Measurements from ENCODE around the gene BAIAP2L2.

The BAIAP2L2 gene

DNA sequence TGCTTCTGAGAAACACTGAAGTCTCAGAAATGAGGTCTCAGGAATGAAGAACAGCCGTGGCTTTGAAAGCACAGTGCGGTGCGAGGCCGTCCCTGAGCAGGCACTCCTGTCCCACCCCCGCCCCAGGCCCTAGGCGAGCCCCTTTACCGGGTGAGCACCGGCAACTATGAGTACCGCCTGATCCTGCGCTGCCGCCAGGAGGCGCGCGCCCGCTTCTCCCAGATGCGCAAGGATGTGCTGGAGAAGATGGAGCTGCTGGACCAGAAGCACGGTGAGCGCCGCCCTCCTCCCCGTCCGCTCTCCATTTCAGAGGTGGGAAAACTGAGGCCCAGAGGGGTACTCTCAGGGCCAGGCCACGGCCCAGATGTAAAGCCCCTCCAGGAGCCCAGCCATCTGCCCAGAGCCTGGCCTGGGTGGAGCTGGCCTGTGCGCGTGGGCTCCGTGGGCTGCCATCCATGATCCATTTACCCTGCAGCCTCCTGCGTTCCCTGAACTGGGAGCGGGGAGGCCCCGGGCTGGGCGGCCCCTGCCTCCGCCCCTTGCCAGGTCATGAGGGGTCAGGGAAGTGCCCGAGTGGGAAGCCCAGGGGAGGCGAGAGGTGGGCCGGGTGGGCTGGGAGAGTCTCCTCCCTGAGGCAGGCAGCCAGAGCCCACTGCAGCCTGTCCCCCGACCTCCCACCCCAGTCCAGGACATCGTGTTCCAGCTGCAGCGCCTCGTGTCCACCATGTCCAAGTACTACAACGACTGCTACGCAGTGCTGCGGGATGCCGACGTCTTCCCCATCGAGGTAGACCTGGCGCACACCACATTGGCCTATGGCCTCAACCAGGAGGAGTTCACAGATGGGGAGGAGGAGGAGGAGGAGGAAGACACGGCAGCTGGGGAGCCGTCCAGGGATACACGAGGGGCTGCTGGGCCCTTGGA lies 36.0 kb downstream of the BAIAP2L2 start (continued):
- TF ChIP-seq, protein P1, sequence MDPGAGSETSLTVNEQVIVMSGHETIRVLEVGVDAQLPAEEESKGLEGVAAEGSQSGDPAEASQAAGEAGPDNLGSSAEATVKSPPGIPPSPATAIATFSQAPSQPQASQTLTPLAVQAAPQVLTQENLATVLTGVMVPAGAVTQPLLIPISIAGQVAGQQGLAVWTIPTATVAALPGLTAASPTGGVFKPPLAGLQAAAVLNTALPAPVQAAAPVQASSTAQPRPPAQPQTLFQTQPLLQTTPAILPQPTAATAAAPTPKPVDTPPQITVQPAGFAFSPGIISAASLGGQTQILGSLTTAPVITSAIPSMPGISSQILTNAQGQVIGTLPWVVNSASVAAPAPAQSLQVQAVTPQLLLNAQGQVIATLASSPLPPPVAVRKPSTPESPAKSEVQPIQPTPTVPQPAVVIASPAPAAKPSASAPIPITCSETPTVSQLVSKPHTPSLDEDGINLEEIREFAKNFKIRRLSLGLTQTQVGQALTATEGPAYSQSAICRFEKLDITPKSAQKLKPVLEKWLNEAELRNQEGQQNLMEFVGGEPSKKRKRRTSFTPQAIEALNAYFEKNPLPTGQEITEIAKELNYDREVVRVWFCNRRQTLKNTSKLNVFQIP (CRISPR knock-in tag; IDR thresholded peaks at IDR 0.05; ENCODE audit: borderline replicate concordance, low read depth), result no peak
- TF ChIP-seq SNAI2 (CRISPR knock-in tag; IDR thresholded peaks at IDR 0.05) (no peak), RARB (CRISPR knock-in tag; IDR thresholded peaks at IDR 0.05) (no peak), GLIS3 (CRISPR knock-in tag; IDR thresholded peaks at IDR 0.05) (no peak)
- TF ChIP-seq, protein P2, sequence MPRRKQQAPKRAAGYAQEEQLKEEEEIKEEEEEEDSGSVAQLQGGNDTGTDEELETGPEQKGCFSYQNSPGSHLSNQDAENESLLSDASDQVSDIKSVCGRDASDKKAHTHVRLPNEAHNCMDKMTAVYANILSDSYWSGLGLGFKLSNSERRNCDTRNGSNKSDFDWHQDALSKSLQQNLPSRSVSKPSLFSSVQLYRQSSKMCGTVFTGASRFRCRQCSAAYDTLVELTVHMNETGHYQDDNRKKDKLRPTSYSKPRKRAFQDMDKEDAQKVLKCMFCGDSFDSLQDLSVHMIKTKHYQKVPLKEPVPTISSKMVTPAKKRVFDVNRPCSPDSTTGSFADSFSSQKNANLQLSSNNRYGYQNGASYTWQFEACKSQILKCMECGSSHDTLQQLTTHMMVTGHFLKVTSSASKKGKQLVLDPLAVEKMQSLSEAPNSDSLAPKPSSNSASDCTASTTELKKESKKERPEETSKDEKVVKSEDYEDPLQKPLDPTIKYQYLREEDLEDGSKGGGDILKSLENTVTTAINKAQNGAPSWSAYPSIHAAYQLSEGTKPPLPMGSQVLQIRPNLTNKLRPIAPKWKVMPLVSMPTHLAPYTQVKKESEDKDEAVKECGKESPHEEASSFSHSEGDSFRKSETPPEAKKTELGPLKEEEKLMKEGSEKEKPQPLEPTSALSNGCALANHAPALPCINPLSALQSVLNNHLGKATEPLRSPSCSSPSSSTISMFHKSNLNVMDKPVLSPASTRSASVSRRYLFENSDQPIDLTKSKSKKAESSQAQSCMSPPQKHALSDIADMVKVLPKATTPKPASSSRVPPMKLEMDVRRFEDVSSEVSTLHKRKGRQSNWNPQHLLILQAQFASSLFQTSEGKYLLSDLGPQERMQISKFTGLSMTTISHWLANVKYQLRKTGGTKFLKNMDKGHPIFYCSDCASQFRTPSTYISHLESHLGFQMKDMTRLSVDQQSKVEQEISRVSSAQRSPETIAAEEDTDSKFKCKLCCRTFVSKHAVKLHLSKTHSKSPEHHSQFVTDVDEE (CRISPR knock-in tag; IDR thresholded peaks at IDR 0.05), result no peak

DNA sequence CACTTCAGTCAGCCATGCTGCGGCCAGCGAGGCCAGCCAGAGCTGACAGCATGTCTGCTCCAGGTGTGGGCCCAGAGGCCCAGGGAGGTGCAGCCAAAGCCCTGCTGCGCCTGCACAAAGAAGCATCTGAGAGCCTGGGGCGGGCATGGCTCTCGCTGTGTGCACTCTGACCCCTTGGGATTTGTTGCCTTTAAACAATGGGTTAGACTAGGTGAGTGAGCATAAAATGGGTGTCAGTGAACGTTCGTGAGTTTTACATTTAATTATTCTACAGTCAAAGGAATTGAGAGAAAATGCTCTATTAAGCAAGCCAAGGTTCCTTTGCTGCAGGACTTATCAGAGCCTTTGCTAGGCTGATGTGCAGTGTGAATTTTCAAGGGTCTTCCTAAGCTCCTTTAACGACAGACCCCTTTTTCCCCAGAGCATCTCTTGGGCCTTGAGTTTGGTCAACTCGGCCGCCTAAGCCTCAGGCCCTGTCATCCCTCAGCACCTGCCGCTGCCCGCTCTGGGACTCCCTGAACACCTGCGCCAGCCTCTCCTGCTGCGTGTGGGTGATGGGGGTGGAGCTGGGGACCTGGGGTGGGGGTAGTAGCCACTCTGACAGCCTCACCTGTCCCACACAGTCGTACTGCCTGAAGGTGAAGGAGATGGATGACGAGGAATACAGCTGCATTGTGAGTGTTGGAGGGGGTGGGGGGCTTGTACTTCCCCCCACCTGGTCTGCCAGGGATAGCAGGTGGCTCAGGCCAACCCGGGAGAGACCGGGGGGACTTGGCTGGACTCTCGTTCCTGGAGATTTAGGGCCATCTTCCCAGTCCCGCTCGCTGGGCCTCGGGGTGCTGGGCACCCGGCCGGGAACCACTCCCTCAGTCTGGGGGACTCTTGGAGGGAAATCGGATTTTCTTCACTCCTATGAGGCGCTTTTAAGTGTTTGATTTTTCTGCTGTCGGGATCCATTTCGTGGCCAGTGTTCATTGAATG lies 37.0 kb downstream of the BAIAP2L2 start:
- TF ChIP-seq GLIS3 (CRISPR knock-in tag; IDR thresholded peaks at IDR 0.05) (no peak), ZNF70 (CRISPR knock-in tag; IDR thresholded peaks at IDR 0.05) (no peak), RARB (CRISPR knock-in tag; IDR thresholded peaks at IDR 0.05) (no peak), TCF4 (CRISPR knock-in tag; IDR thresholded peaks at IDR 0.05; ENCODE audit: borderline replicate concordance) (no peak), ZNF8 (CRISPR knock-in tag; IDR thresholded peaks at IDR 0.05) (no peak), PPARA (CRISPR knock-in tag; IDR thresholded peaks at IDR 0.05; ENCODE audit: borderline replicate concordance) (no peak), ZNF565 (CRISPR knock-in tag; conservative IDR thresholded peaks at IDR 0.05; ENCODE audit: low read depth) (no peak), ISL1 (CRISPR knock-in tag; IDR thresholded peaks at IDR 0.05) (no peak), ZFP30 (CRISPR knock-in tag; IDR thresholded peaks at IDR 0.05) (no peak), ZC3H10 (CRISPR knock-in tag; IDR thresholded peaks at IDR 0.05) (no peak), ARNTL (CRISPR knock-in tag; IDR thresholded peaks at IDR 0.05; ENCODE audit: borderline replicate concordance, low read depth) (no peak)
- TF ChIP-seq, protein P2 (CRISPR knock-in tag; IDR thresholded peaks at IDR 0.05), result no peak
- TF ChIP-seq, protein P3, sequence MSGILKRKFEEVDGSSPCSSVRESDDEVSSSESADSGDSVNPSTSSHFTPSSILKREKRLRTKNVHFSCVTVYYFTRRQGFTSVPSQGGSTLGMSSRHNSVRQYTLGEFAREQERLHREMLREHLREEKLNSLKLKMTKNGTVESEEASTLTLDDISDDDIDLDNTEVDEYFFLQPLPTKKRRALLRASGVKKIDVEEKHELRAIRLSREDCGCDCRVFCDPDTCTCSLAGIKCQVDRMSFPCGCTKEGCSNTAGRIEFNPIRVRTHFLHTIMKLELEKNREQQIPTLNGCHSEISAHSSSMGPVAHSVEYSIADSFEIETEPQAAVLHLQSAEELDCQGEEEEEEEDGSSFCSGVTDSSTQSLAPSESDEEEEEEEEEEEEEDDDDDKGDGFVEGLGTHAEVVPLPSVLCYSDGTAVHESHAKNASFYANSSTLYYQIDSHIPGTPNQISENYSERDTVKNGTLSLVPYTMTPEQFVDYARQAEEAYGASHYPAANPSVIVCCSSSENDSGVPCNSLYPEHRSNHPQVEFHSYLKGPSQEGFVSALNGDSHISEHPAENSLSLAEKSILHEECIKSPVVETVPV (CRISPR knock-in tag; IDR thresholded peaks at IDR 0.05), result no peak
- TF ChIP-seq, protein P4, sequence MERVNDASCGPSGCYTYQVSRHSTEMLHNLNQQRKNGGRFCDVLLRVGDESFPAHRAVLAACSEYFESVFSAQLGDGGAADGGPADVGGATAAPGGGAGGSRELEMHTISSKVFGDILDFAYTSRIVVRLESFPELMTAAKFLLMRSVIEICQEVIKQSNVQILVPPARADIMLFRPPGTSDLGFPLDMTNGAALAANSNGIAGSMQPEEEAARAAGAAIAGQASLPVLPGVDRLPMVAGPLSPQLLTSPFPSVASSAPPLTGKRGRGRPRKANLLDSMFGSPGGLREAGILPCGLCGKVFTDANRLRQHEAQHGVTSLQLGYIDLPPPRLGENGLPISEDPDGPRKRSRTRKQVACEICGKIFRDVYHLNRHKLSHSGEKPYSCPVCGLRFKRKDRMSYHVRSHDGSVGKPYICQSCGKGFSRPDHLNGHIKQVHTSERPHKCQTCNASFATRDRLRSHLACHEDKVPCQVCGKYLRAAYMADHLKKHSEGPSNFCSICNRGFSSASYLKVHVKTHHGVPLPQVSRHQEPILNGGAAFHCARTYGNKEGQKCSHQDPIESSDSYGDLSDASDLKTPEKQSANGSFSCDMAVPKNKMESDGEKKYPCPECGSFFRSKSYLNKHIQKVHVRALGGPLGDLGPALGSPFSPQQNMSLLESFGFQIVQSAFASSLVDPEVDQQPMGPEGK (CRISPR knock-in tag; IDR thresholded peaks at IDR 0.05; ENCODE audit: borderline replicate concordance), result no peak
- ATAC-seq, result no peak

Measured in SK-N-SH treated with all-trans-retinoic acid at 6 μM for 48 hours (cell line).